ENCODE results near the gene KCNN4. TPM values are rescaled to one million over a fixed set of nuclear protein-coding genes. Genes with fewer than 3 reads are reported as not detected.

Gene KCNN4
- total and polyA plus RNA-seq, 4 donors, result 0.14 to 30.3 (median 0.51) TPM

GRCh38 chr19:43747557-43748204, 33.1 kb downstream of the KCNN4 start:
- no peak for DNase-seq (ENCODE audit: low spot score)
- H3K27ac ChIP-seq (ENCODE audit: low read depth in 1 of 2, low read length in 2 of 2), result no peak overlapping the region
- WGBS, result 90% methylated on average over 16 of the region's 16 CpGs

More at GRCh38 chr19:43747557-43748204, 33.1 kb downstream of the KCNN4 start:
- no peak overlapping the region for H3K9ac ChIP-seq (ENCODE audit: low read depth in 1 of 2, low read length in 2 of 2)
- TF ChIP-seq RAD21 (IDR thresholded peaks at IDR 0.05), result no peak
- TF ChIP-seq FOXA2 (IDR thresholded peaks at IDR 0.05), result no peak
- no peak for TF ChIP-seq HNF4G (IDR thresholded peaks at IDR 0.05)
- no peak for TF ChIP-seq NR2F2 (IDR thresholded peaks at IDR 0.05)
- no peak for TF ChIP-seq JUND (IDR thresholded peaks at IDR 0.05)
- TF ChIP-seq ZBTB33 (IDR thresholded peaks at IDR 0.05), result no peak
- no peak for TF ChIP-seq SP1 (IDR thresholded peaks at IDR 0.05)
- TF ChIP-seq RXRA (IDR thresholded peaks at IDR 0.05), result no peak
- TF ChIP-seq ATF3 (IDR thresholded peaks at IDR 0.05), result no peak
- TF ChIP-seq EGR1 (IDR thresholded peaks at IDR 0.05; ENCODE audit: low read depth in 2 of 2), result no peak
- TF ChIP-seq GABPA (IDR thresholded peaks at IDR 0.05 in 1 of 2, conservative IDR thresholded peaks at IDR 0.05 in 1 of 2), result no peak
- no peak for TF ChIP-seq REST (IDR thresholded peaks at IDR 0.05)
- TF ChIP-seq CTCF (IDR thresholded peaks at IDR 0.05; ENCODE audit: low read depth, low read length, missing input control), result no peak
- no peak for TF ChIP-seq MAX (IDR thresholded peaks at IDR 0.05)
- H3K27me3 ChIP-seq (ENCODE audit: control insufficient read depth in 4 of 4, insufficient read depth in 4 of 4, low read length in 3 of 4), result no peaks in the 10 kb centered on the region
- no peaks in the 10 kb centered on the region for H3K4me1 ChIP-seq (ENCODE audit: control insufficient read depth in 4 of 4, insufficient read depth in 4 of 4, low read length in 3 of 4)
- no peaks in the 10 kb centered on the region for H3K9me3 ChIP-seq (ENCODE audit: control insufficient read depth in 4 of 4, low read length in 3 of 4)
- H3K36me3 ChIP-seq (ENCODE audit: control insufficient read depth in 4 of 4, insufficient read depth in 3 of 4, low read depth in 1 of 4, low read length in 3 of 4), result peaks cover 2 to 58% (median 21%) of the 10 kb centered on the region in 4 donors
- no peak overlapping the region for H3K4me3 ChIP-seq (ENCODE audit: low read depth in 1 of 3, low read length in 3 of 3)

Measured in liver (tissue), 9 donors.